GM20000 (cell line): ENCODE data around the gene SELENBP1.
"Not testable (repeated sequence)": the region's sequence is repeated elsewhere in the genome, so short reads cannot be mapped to it uniquely, and the experiment has no call there.

Experiments used
- DNase-seq: peaks from one replicate; pipeline ENCODE4 v3.0.0; 2012; ENCODE audit warnings: low spot score
- CTCF ChIP-seq: IDR thresholded peaks from 2 replicates; pipeline ENCODE4 v1.5.1; 2012; ENCODE audit warnings: mild to moderate bottlenecking, control low read depth; ENCODE audit errors: extremely low read depth, missing control alignments

The SELENBP1 gene

GRCh38 chr1:151364996-151365395, 7.5 kb downstream of the SELENBP1 start:
- TF ChIP-seq CTCF: no peak
- DNase-seq: no peak

DNA sequence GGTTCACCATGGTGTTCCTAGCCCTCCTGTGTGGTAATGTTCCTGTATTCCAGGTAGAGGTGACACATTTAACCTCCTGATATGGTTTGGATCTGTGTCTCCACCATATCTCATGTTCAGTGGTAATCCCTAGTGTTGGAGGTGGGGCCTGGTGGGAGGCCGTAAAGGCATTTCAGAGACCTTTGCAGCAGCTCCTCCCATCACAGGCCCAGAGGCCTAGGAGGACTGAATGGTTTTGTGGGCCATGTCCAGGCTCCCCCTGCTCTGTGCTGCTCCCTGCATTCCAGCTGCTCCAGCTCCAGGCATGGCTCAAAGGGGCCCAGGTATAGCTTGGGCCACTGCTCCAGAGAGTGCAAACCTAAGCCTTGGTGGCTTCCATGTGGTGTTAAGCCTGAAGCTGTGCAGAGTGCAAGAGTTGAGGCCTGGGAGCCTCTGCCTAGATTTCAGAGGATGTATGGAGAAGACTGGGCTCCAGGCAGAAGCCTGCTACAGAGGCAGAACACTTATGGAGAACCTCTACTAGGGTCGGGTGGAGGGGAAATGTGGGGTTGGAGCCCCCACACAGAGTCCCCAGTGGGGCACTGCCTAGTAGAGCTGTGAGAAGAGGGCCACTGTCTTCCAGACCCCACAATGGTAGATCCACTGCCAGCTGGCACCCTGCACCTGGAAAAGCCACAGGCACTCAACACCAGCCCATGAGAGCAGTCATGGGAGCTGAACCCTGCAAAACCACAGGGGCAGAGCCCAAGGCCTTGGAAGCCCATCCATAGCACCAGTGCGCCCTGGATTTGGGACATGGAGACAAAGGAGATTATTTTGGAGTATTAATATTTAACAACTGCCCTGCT, 10.0 kb downstream of the SELENBP1 start:
- no peak for DNase-seq
- no peak for TF ChIP-seq CTCF

GRCh38 chr1:151361883-151362282, 10.6 kb downstream of the SELENBP1 start:
- no peak for DNase-seq

GRCh38 chr1:151356696-151357095, 15.8 kb downstream of the SELENBP1 start:
- no peak for DNase-seq

More at GRCh38 chr1:151361883-151362282, 10.6 kb downstream of the SELENBP1 start:
- TF ChIP-seq CTCF: no peak

DNA sequence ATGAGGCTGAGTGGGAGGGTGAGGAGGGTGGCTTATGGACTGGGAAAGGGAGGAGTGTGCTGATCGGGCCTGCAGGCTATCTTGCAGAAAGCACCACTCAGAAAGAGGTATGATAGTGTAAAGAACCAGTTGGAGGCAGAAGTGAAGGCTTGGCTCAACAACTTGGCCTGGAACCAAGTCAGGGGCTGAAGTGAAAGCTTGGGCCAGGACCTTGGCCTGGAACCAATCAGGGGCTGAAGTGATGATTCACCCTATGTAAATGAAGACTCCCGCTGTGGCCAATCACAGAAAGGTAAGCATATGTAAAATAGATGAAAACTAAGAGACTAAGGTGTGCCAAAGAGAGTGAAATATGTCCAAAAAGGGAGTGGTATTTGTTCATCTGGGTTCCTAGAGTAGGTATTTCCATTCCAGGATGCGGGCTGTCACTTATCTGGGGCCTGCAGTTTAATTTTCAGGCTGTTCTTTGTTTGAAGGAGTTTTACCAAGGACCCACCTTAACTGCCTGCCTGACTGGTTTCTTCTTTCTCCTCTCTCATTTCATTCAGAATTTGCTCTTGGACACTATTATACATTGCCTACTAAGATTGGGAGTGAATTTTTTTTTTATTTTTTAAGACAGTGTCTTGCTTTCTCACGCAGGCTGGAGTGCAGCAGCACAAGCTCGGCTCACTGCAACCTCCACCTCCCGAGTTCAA, 20.3 kb downstream of the SELENBP1 start:
- no peak for TF ChIP-seq CTCF
- DNase-seq: no peak

More at GRCh38 chr1:151356696-151357095, 15.8 kb downstream of the SELENBP1 start:
- no peak for TF ChIP-seq CTCF

DNA sequence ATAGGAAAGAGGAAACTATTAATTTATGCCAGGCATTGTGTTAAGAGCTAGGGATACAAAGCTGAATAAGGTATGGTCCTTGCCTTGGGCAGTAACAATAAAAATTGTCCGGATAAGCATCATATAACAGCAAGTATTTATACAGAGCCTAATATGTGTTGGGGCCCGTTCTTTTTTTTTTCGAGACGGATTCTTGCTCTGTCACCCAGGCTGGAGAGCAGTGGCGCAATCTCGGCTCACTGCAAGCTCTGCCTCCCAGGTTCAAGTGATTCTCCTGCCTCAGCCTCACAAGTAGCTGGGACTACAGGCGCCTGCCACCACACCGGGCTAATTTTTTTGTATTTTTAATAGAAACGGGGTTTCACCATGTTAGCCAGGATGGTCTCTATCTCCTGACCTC, 22.2 kb downstream of the SELENBP1 start:
- not testable (repeated sequence) for DNase-seq

DNA sequence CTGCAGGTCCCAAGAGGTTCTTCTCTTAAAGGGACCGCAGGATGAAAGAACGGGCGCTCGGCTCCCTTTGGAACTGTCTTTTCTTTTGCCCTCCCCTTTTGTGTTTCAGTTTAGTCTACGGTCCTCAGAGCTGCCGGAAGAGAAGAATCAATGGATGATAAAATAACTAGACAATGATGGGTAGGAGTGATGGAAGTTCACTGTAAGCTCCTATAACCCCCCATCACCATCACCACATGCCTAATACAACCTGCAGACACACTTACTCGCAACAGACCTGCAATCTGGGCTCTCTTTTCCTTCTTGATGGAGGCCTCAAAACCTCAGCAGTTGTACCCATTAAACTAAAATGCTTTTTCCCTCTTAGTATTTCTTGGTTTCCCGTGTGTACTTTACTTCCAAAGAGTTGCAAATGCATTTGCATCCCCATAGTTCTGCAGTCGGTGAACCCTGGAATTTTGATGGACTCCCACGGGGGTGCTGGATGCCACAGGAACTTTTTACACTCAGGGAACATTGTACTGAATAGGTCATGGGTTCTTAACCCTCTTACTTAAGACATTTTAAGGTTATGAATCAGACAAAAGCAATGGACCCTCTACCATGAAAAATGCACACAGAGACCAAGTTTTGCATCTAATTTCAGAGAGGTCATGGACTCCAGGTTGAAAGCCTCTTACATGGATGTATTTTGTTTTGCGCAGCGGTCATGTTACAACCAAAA, 24.8 kb downstream of the SELENBP1 start:
- DNase-seq: no peak
- no peak for TF ChIP-seq CTCF
